ENCODE results near the gene FAM171A1. TPM values are rescaled to one million over a fixed set of nuclear protein-coding genes. Genes with fewer than 3 reads are reported as not detected.
A peak's percentile ranks its signal among the peaks of the same experiment; 100 is the strongest.

Gene FAM171A1
- total RNA-seq, 1 donor from 2014 or later: 28.2 TPM

GRCh38 chr10:15201589-15202300, 169.3 kb downstream of the FAM171A1 start:
- TF ChIP-seq EZH2phosphoT487 (IDR thresholded peaks at IDR 0.05) (no peak), EZH2 (IDR thresholded peaks at IDR 0.05) (no peak), CTCF (IDR thresholded peaks at IDR 0.05) (no peak)
- no peak overlapping the region for H3K4me3 ChIP-seq
- H3K4me1 ChIP-seq: no peaks in the 10 kb centered on the region
- no peak overlapping the region for H2AFZ ChIP-seq (replicated peaks)
- DNase-seq (ENCODE audit: low spot score): no peak
- H3K4me2 ChIP-seq: no peak overlapping the region
- H3K27me3 ChIP-seq: no peaks in the 10 kb centered on the region
- Mint-ChIP-seq H3K4me1 (peaks cover 2% of the 10 kb centered on the region), H3K4me3 (no peak overlapping the region), H3K27ac (no peak overlapping the region), H3K36me3 (no peaks in the 10 kb centered on the region), H3K27me3 (ENCODE audit: insufficient read depth, low read depth) (no peaks in the 10 kb centered on the region), H3K9me3 (no peaks in the 10 kb centered on the region)
- no peaks in the 10 kb centered on the region for H3F3A ChIP-seq (ENCODE audit: low read depth)
- H4K20me1 ChIP-seq (ENCODE audit: low read depth): no peaks in the 10 kb centered on the region
- no peak overlapping the region for H3K9ac ChIP-seq
- no peaks in the 10 kb centered on the region for H3K9me3 ChIP-seq (ENCODE audit: low read depth)
- H3K27ac ChIP-seq: no peak overlapping the region
- H3K36me3 ChIP-seq: no peaks in the 10 kb centered on the region
- no peaks in the 10 kb centered on the region for H3K79me2 ChIP-seq (ENCODE audit: low read depth)

- Histone ChIP-seq H3F3A (ENCODE audit: low read depth) (no peaks in the 10 kb centered on the region), H3K9ac (no peak overlapping the region), H3K4me1 (no peaks in the 10 kb centered on the region), H3K79me2 (ENCODE audit: low read depth) (no peaks in the 10 kb centered on the region), H4K20me1 (ENCODE audit: low read depth) (no peaks in the 10 kb centered on the region), H3K27me3 (no peaks in the 10 kb centered on the region), H2AFZ (replicated peaks) (no peak overlapping the region), H3K36me3 (no peaks in the 10 kb centered on the region), H3K4me2 (no peak overlapping the region), H3K9me3 (ENCODE audit: low read depth) (no peaks in the 10 kb centered on the region), H3K27ac (no peak overlapping the region), H3K4me3 (no peak overlapping the region)
- no peak overlapping the region for H3K4me3 Mint-ChIP-seq
- no peaks in the 10 kb centered on the region for H3K27me3 Mint-ChIP-seq (ENCODE audit: insufficient read depth, low read depth)
- DNase-seq (ENCODE audit: low spot score): no peak
- H3K36me3 Mint-ChIP-seq: no peaks in the 10 kb centered on the region
- TF ChIP-seq EZH2phosphoT487 (IDR thresholded peaks at IDR 0.05): no peak
- TF ChIP-seq CTCF (IDR thresholded peaks at IDR 0.05): no peak
- no peak for TF ChIP-seq EZH2 (IDR thresholded peaks at IDR 0.05)
- H3K9me3 Mint-ChIP-seq: no peaks in the 10 kb centered on the region
- H3K27ac Mint-ChIP-seq: peak overlapping the region; percentile 81
- peaks cover 2% of the 10 kb centered on the region for H3K4me1 Mint-ChIP-seq
Observed at GRCh38 chr10:15200626-15201025, 170.5 kb downstream of the FAM171A1 start.

- Mint-ChIP-seq H3K27me3 (ENCODE audit: insufficient read depth, low read depth) (no peaks in the 10 kb centered on the region), H3K36me3 (no peaks in the 10 kb centered on the region), H3K27ac (no peak overlapping the region), H3K4me3 (no peak overlapping the region), H3K4me1 (peaks cover 4% of the 10 kb centered on the region), H3K9me3 (no peaks in the 10 kb centered on the region)
- Histone ChIP-seq H3K36me3 (no peaks in the 10 kb centered on the region), H3K27ac (no peak overlapping the region), H3K27me3 (no peaks in the 10 kb centered on the region), H3K4me1 (no peaks in the 10 kb centered on the region), H3K4me2 (no peak overlapping the region), H3K9me3 (ENCODE audit: low read depth) (no peaks in the 10 kb centered on the region), H2AFZ (replicated peaks) (peak overlapping the region; percentile 34), H3K9ac (no peak overlapping the region), H4K20me1 (ENCODE audit: low read depth) (no peaks in the 10 kb centered on the region), H3F3A (ENCODE audit: low read depth) (no peaks in the 10 kb centered on the region), H3K79me2 (ENCODE audit: low read depth) (no peaks in the 10 kb centered on the region), H3K4me3 (no peak overlapping the region)
- TF ChIP-seq CTCF (IDR thresholded peaks at IDR 0.05): no peak
- no peak for TF ChIP-seq EZH2 (IDR thresholded peaks at IDR 0.05)
- TF ChIP-seq EZH2phosphoT487 (IDR thresholded peaks at IDR 0.05): no peak
- no peak for DNase-seq (ENCODE audit: low spot score)
Observed at GRCh38 chr10:15197911-15198310, 173.2 kb downstream of the FAM171A1 start.
